NCI-H82 treated with DMSO at 0.1 percent for 48 hours (cell line): ENCODE data around the gene ARHGAP24.
A peak's percentile ranks its signal among the peaks of the same experiment; 100 is the strongest.

ENCODE experiments used
- DNase-seq: peaks from one replicate; lab custom pipeline; 2025; ENCODE audit not compliant: unreplicated experiment; lab: John Stamatoyannopoulos, UW

Gene ARHGAP24

GRCh38 chr4:86043755-86044592 is 569.0 kb downstream of the ARHGAP24 start:
- DNase-seq = peak; percentile 47

- DNase-seq = no peak
These were observed 569.6 kb downstream of the ARHGAP24 start for GRCh38 chr4:86044593-86044985.

DNA sequence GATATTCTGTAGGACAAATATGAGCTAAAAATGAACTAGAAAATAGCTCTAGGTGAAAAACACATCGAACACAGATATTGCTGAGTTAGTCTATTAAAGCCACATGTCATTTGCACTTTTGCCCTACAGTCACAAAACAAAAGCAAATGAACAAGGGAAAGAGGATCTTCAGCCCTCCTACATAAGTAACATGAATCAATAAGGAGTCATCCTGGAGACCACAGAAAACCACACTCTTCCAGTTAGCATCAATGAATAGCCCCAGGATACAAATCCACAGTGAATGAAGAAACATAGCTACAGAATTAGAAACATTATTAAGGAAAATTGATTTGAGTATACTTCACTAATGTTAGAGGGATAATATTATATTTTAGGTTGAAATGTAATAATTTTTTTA is 573.5 kb downstream of the ARHGAP24 start:
- no peak for DNase-seq

DNA sequence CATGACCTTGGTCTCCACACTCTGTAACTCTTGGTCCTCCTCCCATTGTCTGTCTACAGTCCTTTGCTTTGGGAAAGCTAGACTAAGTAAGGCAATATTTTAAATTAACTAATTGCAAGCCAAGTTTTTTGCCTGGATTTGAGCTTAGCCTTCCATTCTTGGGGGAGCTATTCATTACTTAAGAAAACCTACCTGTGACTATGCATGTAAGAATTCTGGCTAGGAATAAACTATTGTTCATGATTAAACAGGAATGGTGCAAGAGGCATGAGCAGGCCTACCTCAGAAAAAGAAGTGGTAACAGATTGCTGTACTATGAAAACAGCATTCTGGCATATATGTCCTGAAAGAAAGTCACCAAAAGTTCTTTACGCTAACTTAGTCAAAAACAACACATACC is 575.5 kb downstream of the ARHGAP24 start:
- DNase-seq = no peak
